NCI-H2227 (cell line): ENCODE data around the gene SYNPR.

ENCODE experiments used
- DNase-seq: peaks from one replicate; lab custom pipeline; 2025; ENCODE audit not compliant: unreplicated experiment; lab: John Stamatoyannopoulos, UW

The SYNPR gene

GRCh38 chr3:63462732-63463131 lies 184.6 kb downstream of the SYNPR start:
- DNase-seq, result no peak

DNA sequence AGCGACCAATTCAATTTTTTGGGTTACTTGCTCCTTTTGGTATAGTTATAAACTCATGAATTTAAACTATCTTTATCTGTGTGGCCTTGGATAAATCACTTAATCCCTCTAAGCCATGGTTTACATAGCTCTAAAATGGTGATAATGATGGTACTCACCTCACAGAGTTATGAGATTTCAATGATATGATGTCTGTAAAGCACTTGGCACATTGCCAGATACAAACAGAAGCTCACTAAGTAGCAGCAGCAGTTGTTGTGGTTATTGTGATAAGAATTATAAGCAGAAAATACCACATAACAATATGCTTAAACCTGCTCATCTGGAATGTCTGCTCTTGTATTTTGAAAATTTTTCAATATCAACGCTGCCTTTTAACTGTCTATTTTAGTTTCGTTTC lies 189.3 kb downstream of the SYNPR start:
- DNase-seq, result peak; percentile 33

DNA sequence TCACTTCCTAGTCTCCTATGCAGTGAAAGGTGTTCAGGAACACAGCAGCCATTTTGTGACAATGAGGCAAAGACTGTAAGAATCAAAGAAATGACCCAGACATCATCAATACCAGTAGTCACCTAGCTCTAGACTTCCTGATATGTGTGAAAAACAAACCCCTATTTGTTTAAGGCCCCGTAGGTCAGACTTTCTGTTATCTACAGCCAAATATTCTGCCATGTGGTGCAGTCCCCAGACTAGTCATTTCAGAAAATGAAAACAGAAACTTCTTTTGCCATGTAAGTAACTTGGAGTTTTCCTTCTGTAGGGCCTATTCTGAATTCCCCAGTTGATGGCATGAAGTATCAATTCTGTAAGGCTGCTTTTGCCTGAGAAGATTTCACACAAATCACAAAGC lies 192.6 kb downstream of the SYNPR start:
- no peak for DNase-seq

- no peak for DNase-seq
These were observed 193.7 kb downstream of the SYNPR start for GRCh38 chr3:63471781-63472180.

DNA sequence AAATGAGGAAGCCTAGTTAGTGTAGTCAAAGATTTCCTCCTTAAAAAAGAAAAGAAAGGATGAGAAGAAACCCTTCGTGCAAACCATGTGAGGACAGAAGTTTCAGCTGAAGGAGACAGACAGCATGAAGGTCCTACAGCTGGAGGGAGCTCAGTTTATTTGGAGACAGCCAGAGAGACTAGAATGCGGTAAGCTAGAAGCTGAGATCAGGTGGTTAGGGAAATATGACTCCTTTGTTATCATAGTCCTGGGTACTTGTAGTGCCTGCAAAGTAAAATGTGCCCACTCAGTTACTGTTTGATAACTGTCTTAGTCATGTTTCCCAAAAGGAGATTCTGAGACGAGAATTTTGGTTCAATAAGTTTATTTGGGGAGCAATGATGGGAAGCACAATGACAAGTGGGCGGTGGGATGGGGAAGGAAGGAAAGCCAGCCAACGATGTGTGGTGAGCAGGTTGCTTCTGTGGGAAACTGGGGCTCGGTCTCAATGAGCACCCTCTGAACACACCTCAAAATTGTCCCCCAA lies 195.6 kb downstream of the SYNPR start:
- DNase-seq, result no peak

GRCh38 chr3:63474828-63475518 lies 196.9 kb downstream of the SYNPR start:
- no peak for DNase-seq

DNA sequence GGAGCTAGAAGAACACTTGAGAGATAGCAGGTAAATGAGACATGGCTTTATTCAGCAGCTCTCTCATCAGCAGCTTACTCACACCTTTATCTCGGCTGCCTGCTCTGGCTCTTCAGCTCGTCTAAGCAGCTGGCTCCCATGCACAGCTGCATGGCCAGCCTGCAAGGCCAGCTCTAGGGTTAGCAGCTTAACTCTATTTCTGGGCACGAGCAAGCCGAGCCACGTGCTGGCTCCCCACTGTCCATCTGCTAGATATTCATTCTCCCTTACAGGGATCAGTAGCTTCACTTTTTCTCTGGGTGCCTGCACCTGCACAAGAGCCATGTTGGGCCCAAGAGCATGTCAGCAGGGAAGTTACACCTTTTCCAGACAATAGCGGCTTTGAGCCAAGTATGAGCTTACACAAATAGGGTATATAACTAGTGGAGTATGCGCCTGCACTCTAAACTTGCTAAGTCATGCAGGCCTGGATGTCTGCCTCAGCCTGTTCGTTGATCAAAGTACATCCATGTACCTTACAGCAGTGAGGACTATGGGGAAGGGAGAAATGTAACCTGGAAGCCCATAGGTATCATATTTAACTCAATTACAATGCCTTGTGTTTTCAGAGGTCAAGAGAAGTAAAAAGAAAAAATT lies 199.5 kb downstream of the SYNPR start:
- DNase-seq, result no peak

DNA sequence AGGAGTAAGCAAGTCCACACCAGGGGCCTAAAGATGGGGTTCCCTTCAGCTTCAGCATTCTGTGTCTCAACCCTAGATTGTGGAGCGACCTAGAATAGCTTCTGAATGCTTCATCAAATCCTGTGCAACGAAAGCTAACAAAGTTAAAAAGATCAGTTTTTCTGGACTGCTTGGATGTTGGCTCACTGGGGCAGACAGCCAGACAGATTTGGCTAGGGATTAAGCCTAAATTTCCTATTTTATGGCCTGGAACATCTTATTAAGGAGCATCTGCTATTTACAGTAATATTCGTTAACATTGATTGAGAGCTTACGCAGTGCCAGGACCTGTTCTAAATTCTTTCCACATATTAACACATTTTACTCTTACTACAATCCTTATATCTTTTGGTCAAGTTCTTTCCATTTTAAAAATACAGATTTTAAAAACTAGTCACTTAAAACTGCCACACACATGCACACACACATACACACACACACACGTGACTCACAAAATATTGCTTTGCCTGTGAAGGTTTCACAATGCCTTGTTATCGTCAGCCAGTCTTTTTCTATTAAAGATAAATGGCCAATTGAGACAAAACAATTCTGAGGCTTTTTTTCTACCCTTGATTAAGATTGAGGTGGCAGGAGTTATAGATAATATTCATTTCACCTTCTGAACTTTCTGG lies 201.0 kb downstream of the SYNPR start:
- no peak for DNase-seq

DNA sequence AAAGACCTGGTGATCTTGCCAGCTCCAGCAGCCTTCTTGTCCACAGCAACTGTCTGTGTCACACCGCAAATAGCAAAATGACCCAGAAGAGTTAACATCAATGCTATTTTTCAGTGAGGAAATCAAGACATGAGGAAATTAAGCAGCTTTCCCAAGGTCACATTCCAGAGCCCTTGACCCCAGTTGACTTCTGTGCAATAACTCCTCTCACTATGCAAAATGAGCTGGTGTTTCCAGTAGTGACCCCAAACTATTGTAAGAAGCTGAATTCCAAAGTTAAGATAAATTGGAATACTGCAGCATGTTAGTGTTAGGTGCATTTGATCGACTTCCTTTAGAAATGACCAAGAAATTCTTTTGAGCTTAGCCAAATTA lies 201.5 kb downstream of the SYNPR start:
- no peak for DNase-seq

GRCh38 chr3:63481627-63482026 lies 203.5 kb downstream of the SYNPR start:
- DNase-seq, result no peak

- DNase-seq, result no peak
These were observed 204.2 kb downstream of the SYNPR start for GRCh38 chr3:63482341-63482740.

GRCh38 chr3:63492464-63492863 lies 214.4 kb downstream of the SYNPR start:
- peak; percentile 16 for DNase-seq

GRCh38 chr3:63493101-63493500 lies 215.0 kb downstream of the SYNPR start:
- no peak for DNase-seq

DNA sequence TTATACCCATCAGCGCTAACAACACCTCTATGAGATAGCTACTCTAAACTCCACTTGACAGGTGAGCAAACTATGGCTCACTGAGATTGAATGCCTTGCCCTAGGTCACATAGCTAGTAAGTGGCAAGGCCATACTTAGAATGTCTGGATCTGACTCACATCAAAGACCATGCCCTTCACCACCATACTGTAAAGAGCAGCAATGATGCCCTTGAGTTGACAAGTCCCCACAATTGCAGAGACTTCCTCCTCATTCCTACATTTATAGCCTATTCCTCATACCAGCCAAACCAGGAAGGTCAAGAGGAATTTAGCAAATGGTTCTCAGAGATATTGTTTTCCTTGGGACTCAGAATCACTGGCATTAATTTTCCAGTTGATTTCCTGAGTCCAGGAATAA lies 216.5 kb downstream of the SYNPR start:
- DNase-seq, result no peak

DNA sequence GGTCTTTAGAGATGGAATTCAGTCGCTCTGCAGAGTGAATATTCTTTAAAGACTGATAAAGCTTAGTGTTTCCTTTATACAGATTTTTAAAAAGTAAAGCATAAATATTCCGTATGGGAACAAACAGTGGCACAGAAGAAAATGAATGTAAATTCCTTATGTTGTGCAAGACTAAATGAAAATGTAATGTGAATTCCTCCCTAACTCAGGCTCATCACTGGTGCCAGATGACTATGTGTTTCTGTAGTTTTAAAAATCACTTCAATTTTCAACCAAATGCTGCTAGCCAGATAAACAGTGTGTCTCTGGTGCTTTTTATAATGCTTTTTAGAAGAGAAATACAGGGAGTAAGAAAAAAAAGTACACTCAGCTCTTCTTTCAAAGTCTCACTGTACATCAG lies 219.5 kb downstream of the SYNPR start:
- no peak for DNase-seq

- no peak for DNase-seq
These were observed 222.1 kb downstream of the SYNPR start for GRCh38 chr3:63500196-63500595.

GRCh38 chr3:63508305-63508704 lies 230.2 kb downstream of the SYNPR start:
- DNase-seq, result no peak

- no peak for DNase-seq
These were observed 230.7 kb downstream of the SYNPR start for GRCh38 chr3:63508771-63509170.

- DNase-seq, result no peak
These were observed 235.7 kb downstream of the SYNPR start for GRCh38 chr3:63513791-63514190.

GRCh38 chr3:63514678-63515077 lies 236.6 kb downstream of the SYNPR start:
- DNase-seq, result no peak

DNA sequence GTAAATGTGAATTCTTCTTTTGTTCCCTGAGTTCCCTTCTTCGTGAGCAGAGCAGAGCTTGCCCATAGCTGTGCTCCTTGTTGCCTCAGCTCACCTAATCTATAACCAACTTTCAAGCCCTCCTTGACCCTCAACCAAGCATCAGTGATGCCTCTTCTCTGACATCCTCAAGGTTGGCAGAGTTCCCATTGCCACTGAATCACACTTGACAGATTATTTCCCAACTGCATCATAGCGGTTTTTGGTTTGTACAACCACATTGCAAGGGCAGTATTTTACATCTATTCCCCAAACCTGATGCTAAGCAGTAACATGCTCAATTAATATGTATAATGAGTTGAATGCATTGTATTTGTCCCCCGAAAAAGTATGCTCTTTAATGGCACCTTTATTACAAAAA lies 241.3 kb downstream of the SYNPR start:
- DNase-seq, result no peak

DNA sequence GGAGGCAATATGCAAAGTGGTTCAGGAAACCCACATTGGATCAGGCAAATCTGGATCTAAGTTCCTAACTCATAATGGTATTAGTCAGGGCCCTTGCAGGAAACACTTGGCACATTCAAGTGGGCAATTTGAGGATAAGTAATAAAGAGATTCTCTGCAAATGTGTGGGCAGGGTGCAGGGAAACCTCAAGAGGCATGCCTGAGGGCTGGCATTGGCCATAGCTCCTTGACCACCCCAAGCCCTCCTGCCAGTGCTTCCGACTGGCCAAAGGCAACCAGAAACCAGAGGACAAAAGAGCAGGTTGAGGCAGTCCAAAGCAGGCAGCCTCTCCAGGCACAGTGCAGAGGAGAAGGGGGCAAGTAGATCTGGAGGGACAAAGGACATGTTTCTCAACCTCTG lies 243.5 kb downstream of the SYNPR start:
- DNase-seq, result no peak
